ENCODE results near the gene SLC18B1. TPM values are rescaled to one million over a fixed set of nuclear protein-coding genes. Genes with fewer than 3 reads are reported as not detected.

SLC18B1 gene
- total and polyA plus RNA-seq, 2 of the 13 experiments (the other 11 are each of a cell fraction or from before 2014, with no cell fraction given) = 11.4 to 13.8 TPM

DNA sequence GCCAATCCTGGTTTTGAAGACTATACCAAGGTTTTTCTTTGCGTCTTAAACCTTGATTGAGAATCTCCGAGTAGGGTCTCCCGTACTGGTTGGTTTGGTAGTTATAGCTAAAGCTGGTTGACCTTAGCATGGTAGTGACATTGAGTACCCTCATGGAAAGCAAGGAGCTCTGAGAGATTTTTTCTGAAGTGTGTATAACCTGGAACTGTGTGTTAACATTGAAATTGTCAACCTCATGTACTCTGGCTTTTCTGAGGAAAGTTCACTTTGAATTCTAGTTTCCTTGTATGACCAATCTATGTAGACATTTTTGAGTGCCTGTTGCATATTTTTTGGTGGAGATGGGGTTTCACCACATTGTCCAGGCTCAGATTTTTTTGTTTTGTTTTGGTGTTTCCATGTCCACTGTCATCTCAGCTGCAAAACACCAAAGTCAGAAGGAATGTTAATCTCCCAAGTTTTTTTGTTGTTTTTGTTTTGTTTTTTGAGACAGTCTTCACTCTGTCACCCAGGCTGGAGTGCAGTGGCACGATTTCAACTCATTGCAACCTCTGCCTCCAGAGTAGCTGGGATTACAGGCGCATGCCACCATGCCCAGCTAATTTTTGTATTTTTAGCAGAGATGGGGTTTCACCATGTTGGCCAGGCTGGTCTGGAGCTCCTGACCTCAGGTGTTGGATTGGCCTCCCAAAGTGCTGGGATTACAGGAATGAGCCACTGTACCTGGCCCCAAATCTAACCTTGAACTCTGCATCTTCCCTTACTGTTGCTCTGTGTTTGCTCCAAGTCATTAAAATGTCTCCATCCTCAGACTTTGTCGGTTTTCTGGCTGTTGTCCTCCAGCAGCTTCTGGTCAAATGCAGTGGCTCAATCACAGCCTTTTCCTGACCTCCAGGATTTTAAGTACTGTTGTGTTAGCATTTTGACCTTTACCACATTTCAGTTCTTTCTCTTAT lies 20.2 kb upstream of the SLC18B1 start (continued):
- TF ChIP-seq, protein P1, sequence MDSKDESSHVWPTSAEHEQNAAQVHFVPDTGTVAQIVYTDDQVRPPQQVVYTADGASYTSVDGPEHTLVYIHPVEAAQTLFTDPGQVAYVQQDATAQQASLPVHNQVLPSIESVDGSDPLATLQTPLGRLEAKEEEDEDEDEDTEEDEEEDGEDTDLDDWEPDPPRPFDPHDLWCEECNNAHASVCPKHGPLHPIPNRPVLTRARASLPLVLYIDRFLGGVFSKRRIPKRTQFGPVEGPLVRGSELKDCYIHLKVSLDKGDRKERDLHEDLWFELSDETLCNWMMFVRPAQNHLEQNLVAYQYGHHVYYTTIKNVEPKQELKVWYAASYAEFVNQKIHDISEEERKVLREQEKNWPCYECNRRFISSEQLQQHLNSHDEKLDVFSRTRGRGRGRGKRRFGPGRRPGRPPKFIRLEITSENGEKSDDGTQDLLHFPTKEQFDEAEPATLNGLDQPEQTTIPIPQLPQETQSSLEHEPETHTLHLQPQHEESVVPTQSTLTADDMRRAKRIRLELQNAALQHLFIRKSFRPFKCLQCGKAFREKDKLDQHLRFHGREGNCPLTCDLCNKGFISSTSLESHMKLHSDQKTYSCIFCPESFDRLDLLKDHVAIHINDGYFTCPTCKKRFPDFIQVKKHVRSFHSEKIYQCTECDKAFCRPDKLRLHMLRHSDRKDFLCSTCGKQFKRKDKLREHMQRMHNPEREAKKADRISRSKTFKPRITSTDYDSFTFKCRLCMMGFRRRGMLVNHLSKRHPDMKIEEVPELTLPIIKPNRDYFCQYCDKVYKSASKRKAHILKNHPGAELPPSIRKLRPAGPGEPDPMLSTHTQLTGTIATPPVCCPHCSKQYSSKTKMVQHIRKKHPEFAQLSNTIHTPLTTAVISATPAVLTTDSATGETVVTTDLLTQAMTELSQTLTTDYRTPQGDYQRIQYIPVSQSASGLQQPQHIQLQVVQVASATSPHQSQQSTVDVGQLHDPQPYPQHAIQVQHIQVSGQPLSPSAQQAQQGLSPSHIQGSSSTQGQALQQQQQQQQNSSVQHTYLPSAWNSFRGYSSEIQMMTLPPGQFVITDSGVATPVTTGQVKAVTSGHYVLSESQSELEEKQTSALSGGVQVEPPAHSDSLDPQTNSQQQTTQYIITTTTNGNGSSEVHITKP (CRISPR knock-in tag; IDR thresholded peaks at IDR 0.05; ENCODE audit: low read depth) = no peak
- TF ChIP-seq PPARG (CRISPR knock-in tag; conservative IDR thresholded peaks at IDR 0.05) = no peak; the same call in 1 of the 2 replicates
- no peak for TF ChIP-seq ARHGAP35 (CRISPR knock-in tag; IDR thresholded peaks at IDR 0.05; ENCODE audit: borderline replicate concordance)
- no peak for TF ChIP-seq HNF4A (CRISPR knock-in tag; IDR thresholded peaks at IDR 0.05)
- no peak for TF ChIP-seq ATRX (CRISPR knock-in tag; IDR thresholded peaks at IDR 0.05; ENCODE audit: borderline replicate concordance)
- no peak for TF ChIP-seq ATM (IDR thresholded peaks at IDR 0.05; ENCODE audit: borderline replicate concordance)
- no peak for TF ChIP-seq HDAC6 (IDR thresholded peaks at IDR 0.05; ENCODE audit: low read depth, low read length)
- TF ChIP-seq SMAD9 (CRISPR knock-in tag; IDR thresholded peaks at IDR 0.05) = no peak
- TF ChIP-seq, protein P2, sequence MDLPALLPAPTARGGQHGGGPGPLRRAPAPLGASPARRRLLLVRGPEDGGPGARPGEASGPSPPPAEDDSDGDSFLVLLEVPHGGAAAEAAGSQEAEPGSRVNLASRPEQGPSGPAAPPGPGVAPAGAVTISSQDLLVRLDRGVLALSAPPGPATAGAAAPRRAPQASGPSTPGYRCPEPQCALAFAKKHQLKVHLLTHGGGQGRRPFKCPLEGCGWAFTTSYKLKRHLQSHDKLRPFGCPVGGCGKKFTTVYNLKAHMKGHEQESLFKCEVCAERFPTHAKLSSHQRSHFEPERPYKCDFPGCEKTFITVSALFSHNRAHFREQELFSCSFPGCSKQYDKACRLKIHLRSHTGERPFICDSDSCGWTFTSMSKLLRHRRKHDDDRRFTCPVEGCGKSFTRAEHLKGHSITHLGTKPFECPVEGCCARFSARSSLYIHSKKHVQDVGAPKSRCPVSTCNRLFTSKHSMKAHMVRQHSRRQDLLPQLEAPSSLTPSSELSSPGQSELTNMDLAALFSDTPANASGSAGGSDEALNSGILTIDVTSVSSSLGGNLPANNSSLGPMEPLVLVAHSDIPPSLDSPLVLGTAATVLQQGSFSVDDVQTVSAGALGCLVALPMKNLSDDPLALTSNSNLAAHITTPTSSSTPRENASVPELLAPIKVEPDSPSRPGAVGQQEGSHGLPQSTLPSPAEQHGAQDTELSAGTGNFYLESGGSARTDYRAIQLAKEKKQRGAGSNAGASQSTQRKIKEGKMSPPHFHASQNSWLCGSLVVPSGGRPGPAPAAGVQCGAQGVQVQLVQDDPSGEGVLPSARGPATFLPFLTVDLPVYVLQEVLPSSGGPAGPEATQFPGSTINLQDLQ (CRISPR knock-in tag; IDR thresholded peaks at IDR 0.05) = no peak
- no peak for TF ChIP-seq PHF21A (CRISPR knock-in tag; IDR thresholded peaks at IDR 0.05)
- TF ChIP-seq JUNB (CRISPR knock-in tag; IDR thresholded peaks at IDR 0.05; ENCODE audit: borderline replicate concordance) = no peak; the same call in 1 of the 2 replicates
- no peak for TF ChIP-seq ZNF713 (CRISPR knock-in tag; IDR thresholded peaks at IDR 0.05)
- TF ChIP-seq ZNF569 (CRISPR knock-in tag; IDR thresholded peaks at IDR 0.05; ENCODE audit: borderline replicate concordance) = no peak
- 0 out of 2 replicates have a peak, but pooled peaks have one; percentile 25 for TF ChIP-seq ARNT2 (CRISPR knock-in tag; IDR thresholded peaks at IDR 0.05; ENCODE audit: low read depth)
- TF ChIP-seq NFKB2 (CRISPR knock-in tag; IDR thresholded peaks at IDR 0.05; ENCODE audit: borderline replicate concordance) = no peak
- TF ChIP-seq HOXD1 (CRISPR knock-in tag; IDR thresholded peaks at IDR 0.05) = no peak
- no peak for TF ChIP-seq ZNF234 (CRISPR knock-in tag; conservative IDR thresholded peaks at IDR 0.05)
- TF ChIP-seq, protein P3, sequence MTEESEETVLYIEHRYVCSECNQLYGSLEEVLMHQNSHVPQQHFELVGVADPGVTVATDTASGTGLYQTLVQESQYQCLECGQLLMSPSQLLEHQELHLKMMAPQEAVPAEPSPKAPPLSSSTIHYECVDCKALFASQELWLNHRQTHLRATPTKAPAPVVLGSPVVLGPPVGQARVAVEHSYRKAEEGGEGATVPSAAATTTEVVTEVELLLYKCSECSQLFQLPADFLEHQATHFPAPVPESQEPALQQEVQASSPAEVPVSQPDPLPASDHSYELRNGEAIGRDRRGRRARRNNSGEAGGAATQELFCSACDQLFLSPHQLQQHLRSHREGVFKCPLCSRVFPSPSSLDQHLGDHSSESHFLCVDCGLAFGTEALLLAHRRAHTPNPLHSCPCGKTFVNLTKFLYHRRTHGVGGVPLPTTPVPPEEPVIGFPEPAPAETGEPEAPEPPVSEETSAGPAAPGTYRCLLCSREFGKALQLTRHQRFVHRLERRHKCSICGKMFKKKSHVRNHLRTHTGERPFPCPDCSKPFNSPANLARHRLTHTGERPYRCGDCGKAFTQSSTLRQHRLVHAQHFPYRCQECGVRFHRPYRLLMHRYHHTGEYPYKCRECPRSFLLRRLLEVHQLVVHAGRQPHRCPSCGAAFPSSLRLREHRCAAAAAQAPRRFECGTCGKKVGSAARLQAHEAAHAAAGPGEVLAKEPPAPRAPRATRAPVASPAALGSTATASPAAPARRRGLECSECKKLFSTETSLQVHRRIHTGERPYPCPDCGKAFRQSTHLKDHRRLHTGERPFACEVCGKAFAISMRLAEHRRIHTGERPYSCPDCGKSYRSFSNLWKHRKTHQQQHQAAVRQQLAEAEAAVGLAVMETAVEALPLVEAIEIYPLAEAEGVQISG (CRISPR knock-in tag; IDR thresholded peaks at IDR 0.05) = no peak
- TF ChIP-seq ZBTB8A (CRISPR knock-in tag; IDR thresholded peaks at IDR 0.05; ENCODE audit: borderline replicate concordance, low read depth) = 0 out of 2 replicates have a peak, but pooled peaks have one; percentile 21
- peak; percentile 14 for TF ChIP-seq ZEB1 (IDR thresholded peaks at IDR 0.05; ENCODE audit: insufficient replicate concordance, low read depth)

Measured in HepG2 (cell line).